Colonic mucosa (tissue), 4 donors: ENCODE results near the gene ARHGEF37. TPM values are rescaled to one million over a fixed set of nuclear protein-coding genes. Genes with fewer than 3 reads are reported as not detected.
A peak's percentile ranks its signal among the peaks of the same experiment; 100 is the strongest.

Experiments used
- DNase-seq: peaks from one replicate; pipeline ENCODE4 v3.0.0-alpha.2; 2020
- H3K27ac ChIP-seq: fragments of 200-600 bp; one replicate; pipeline ENCODE4 v1.8.0; 2021
- H3K27me3 ChIP-seq: fragments of 200-600 bp; one replicate; pipeline ENCODE4 v1.8.0; 2021
- H3K36me3 ChIP-seq: fragments of 200-600 bp; one replicate; pipeline ENCODE4 v1.8.0; 2021
- H3K4me1 ChIP-seq: fragments of 200-600 bp; one replicate; pipeline ENCODE4 v1.8.0; 2021; ENCODE audit warnings: mild to moderate bottlenecking
- H3K4me3 ChIP-seq: fragments of 200-600 bp; one replicate; pipeline ENCODE4 v1.8.0; 2021
- H3K9ac ChIP-seq, 2 donors: one replicate each; pipeline ENCODE4 v1.7.0; 2013; ENCODE audit warnings: control low read depth in 2 of 2, low read depth in 2 of 2, low read length in 2 of 2
- H3K9me3 ChIP-seq: fragments of 200-600 bp; one replicate; pipeline ENCODE4 v1.8.0; 2021
- CTCF ChIP-seq: fragments of 200-600 bp; IDR thresholded peaks from one replicate; pipeline ENCODE4 v1.8.0; 2022; ENCODE audit warnings: antibody characterized with exemption, mild to moderate bottlenecking
- intact Hi-C: fragments of 100-400 bp; cut with DNase I; formaldehyde crosslinking; loops from one replicate; pipeline ENCODE4 v1.14.1; 2022
- total RNA-seq, 2 donors: library from RNA; stranded (reverse); fragmentation: NEBNext Ultra II Directional in 1 of 2; extraction: Animal tissue kit (Norgen Biotek cat#: 25700) in 1 of 2; gene quantifications; one replicate each; pipeline ENCODE4 v1.2.1, GENCODE V29; 2021
- donor health status: healthy.
- donor health status: DM: no; HTN: no; CAD: no.
- donor health status: DM: no; HTN: no; CAD: no.

Gene ARHGEF37
- total RNA-seq, 2 donors from 2014 or later = 11.9 to 15.7 TPM

GRCh38 chr5:149616727-149617285 lies 35.5 kb downstream of the ARHGEF37 start:
- TF ChIP-seq CTCF = no peak
- H3K27me3 ChIP-seq = no peaks in the 10 kb centered on the region
- H3K36me3 ChIP-seq = no peaks in the 10 kb centered on the region
- H3K9me3 ChIP-seq = no peaks in the 10 kb centered on the region
- H3K27ac ChIP-seq = no peak overlapping the region
- H3K4me1 ChIP-seq = no peaks in the 10 kb centered on the region
- H3K4me3 ChIP-seq = no peak overlapping the region
- intact Hi-C loops = loop anchor here (5.0 kb wide), 3 partner anchors 45 to 235 kb away; no protein-coding TSS in a partner anchor
- no peak overlapping the region for H3K9ac ChIP-seq
- no peak for DNase-seq

- H3K4me1 ChIP-seq = no peaks in the 10 kb centered on the region
- intact Hi-C loops = loop anchor here (5.0 kb wide), 3 partner anchors 46 to 236 kb away; no protein-coding TSS in a partner anchor
- no peaks in the 10 kb centered on the region for H3K9me3 ChIP-seq
- H3K27me3 ChIP-seq = no peaks in the 10 kb centered on the region
- TF ChIP-seq CTCF = no peak
- no peaks in the 10 kb centered on the region for H3K36me3 ChIP-seq
- H3K4me3 ChIP-seq = no peak overlapping the region
- no peak for DNase-seq
- H3K27ac ChIP-seq = no peak overlapping the region
- no peak overlapping the region for H3K9ac ChIP-seq
Measured at GRCh38 chr5:149617760-149618306, 36.5 kb downstream of the ARHGEF37 start.

GRCh38 chr5:149618581-149619248 lies 37.4 kb downstream of the ARHGEF37 start:
- Histone ChIP-seq H3K9me3 (no peaks in the 10 kb centered on the region), H3K4me3 (no peak overlapping the region), H3K27ac (no peak overlapping the region), H3K36me3 (no peaks in the 10 kb centered on the region), H3K9ac (no peak overlapping the region), H3K4me1 (no peaks in the 10 kb centered on the region), H3K27me3 (no peaks in the 10 kb centered on the region)
- intact Hi-C loops = loop anchor here (5.0 kb wide), 3 partner anchors 46 to 236 kb away; no protein-coding TSS in a partner anchor
- peak; percentile 61 for DNase-seq
- peak; percentile 56 for TF ChIP-seq CTCF

- H3K9me3 ChIP-seq = no peaks in the 10 kb centered on the region
- no peak overlapping the region for H3K9ac ChIP-seq
- no peak overlapping the region for H3K27ac ChIP-seq
- no peak for DNase-seq
- TF ChIP-seq CTCF = no peak
- H3K4me1 ChIP-seq = no peaks in the 10 kb centered on the region
- no peaks in the 10 kb centered on the region for H3K27me3 ChIP-seq
- no peak overlapping the region for H3K4me3 ChIP-seq
- intact Hi-C loops = no loop called here
- no peaks in the 10 kb centered on the region for H3K36me3 ChIP-seq
Measured at GRCh38 chr5:149621415-149622098, 40.3 kb downstream of the ARHGEF37 start.

GRCh38 chr5:149622466-149622865 lies 41.2 kb downstream of the ARHGEF37 start:
- Histone ChIP-seq H3K9ac (no peak overlapping the region), H3K27ac (no peak overlapping the region), H3K36me3 (no peaks in the 10 kb centered on the region), H3K27me3 (no peaks in the 10 kb centered on the region), H3K4me3 (no peak overlapping the region), H3K9me3 (no peaks in the 10 kb centered on the region), H3K4me1 (no peaks in the 10 kb centered on the region)
- no peak for TF ChIP-seq CTCF
- DNase-seq = no peak
- intact Hi-C loops = no loop called here
